ENCODE measurements around the gene BNIP2. TPM values are rescaled to one million over a fixed set of nuclear protein-coding genes. Genes with fewer than 3 reads are reported as not detected.
"Not testable (repeated sequence)": the region's sequence is repeated elsewhere in the genome, so short reads cannot be mapped to it uniquely, and the experiment has no call there.

The BNIP2 gene
- total RNA-seq (2014; rRNA removed; shearing (Covaris generic)): 141 and 154 TPM in 2 replicates
- 157 and 202 TPM in 2 replicates for polyA plus RNA-seq (2015; cell fraction: cytosol; rRNA removed)
- 90.2 and 130 TPM in 2 replicates for polyA plus RNA-seq (2015; cell fraction: nucleus; rRNA removed)

GRCh38 chr15:59688782-59689625, at the start of gene BNIP2:
Gene BNIP2 (minus strand): TSS chr15:59689320. CDS start chr15:59682457, 6,863 bp downstream.
- in situ Hi-C loops (cut with HindIII; ENCODE audit: low pct_unique_long_range_greater_than_20kb, low sequenced_read_pairs): no loop called here
- peak; percentile 98 for DNase-seq (ENCODE audit: low read depth, low spot score)

GRCh38 chr15:59738676-59739075, 49.6 kb upstream of the BNIP2 start:
- DNase-seq (ENCODE audit: low read depth, low spot score): no peak
- in situ Hi-C loops (cut with HindIII; ENCODE audit: low pct_unique_long_range_greater_than_20kb, low sequenced_read_pairs): no loop called here

GRCh38 chr15:59736181-59736580, 47.1 kb upstream of the BNIP2 start:
- no peak for DNase-seq (ENCODE audit: low read depth, low spot score)

GRCh38 chr15:59725151-59725486, 36.0 kb upstream of the BNIP2 start:
- in situ Hi-C loops (cut with HindIII; ENCODE audit: low pct_unique_long_range_greater_than_20kb, low sequenced_read_pairs): no loop called here

More at GRCh38 chr15:59736181-59736580, 47.1 kb upstream of the BNIP2 start:
- in situ Hi-C loops (cut with HindIII; ENCODE audit: low pct_unique_long_range_greater_than_20kb, low sequenced_read_pairs): no loop called here

GRCh38 chr15:59723687-59724346, 34.7 kb upstream of the BNIP2 start:
- no peak for DNase-seq (ENCODE audit: low read depth, low spot score)
- in situ Hi-C loops (cut with HindIII; ENCODE audit: low pct_unique_long_range_greater_than_20kb, low sequenced_read_pairs): no loop called here

More at GRCh38 chr15:59725151-59725486, 36.0 kb upstream of the BNIP2 start:
- DNase-seq (ENCODE audit: low read depth, low spot score): no peak

GRCh38 chr15:59722476-59722875, 33.4 kb upstream of the BNIP2 start:
- in situ Hi-C loops (cut with HindIII; ENCODE audit: low pct_unique_long_range_greater_than_20kb, low sequenced_read_pairs): no loop called here
- DNase-seq (ENCODE audit: low read depth, low spot score): no peak

GRCh38 chr15:59722037-59722436, 32.9 kb upstream of the BNIP2 start:
- in situ Hi-C loops (cut with HindIII; ENCODE audit: low pct_unique_long_range_greater_than_20kb, low sequenced_read_pairs): no loop called here
- DNase-seq (ENCODE audit: low read depth, low spot score): no peak

- in situ Hi-C loops (cut with HindIII; ENCODE audit: low pct_unique_long_range_greater_than_20kb, low sequenced_read_pairs): no loop called here
- peak; percentile 46 for DNase-seq (ENCODE audit: low read depth, low spot score)
These were observed 32.3 kb upstream of the BNIP2 start for GRCh38 chr15:59721411-59721810.

GRCh38 chr15:59713177-59713576, 24.1 kb upstream of the BNIP2 start:
- DNase-seq (ENCODE audit: low read depth, low spot score): no peak
- in situ Hi-C loops (cut with HindIII; ENCODE audit: low pct_unique_long_range_greater_than_20kb, low sequenced_read_pairs): no loop called here

- DNase-seq (ENCODE audit: low read depth, low spot score): no peak
- in situ Hi-C loops (cut with HindIII; ENCODE audit: low pct_unique_long_range_greater_than_20kb, low sequenced_read_pairs): no loop called here
These were observed 22.5 kb upstream of the BNIP2 start for GRCh38 chr15:59711451-59712243.

GRCh38 chr15:59707619-59708018, 18.5 kb upstream of the BNIP2 start:
- in situ Hi-C loops (cut with HindIII; ENCODE audit: low pct_unique_long_range_greater_than_20kb, low sequenced_read_pairs): no loop called here
- DNase-seq (ENCODE audit: low read depth, low spot score): no peak

GRCh38 chr15:59703979-59704796, 15.1 kb upstream of the BNIP2 start:
- DNase-seq (ENCODE audit: low read depth, low spot score): no peak
- in situ Hi-C loops (cut with HindIII; ENCODE audit: low pct_unique_long_range_greater_than_20kb, low sequenced_read_pairs): no loop called here

GRCh38 chr15:59702351-59702750, 13.2 kb upstream of the BNIP2 start:
- no peak for DNase-seq (ENCODE audit: low read depth, low spot score)
- in situ Hi-C loops (cut with HindIII; ENCODE audit: low pct_unique_long_range_greater_than_20kb, low sequenced_read_pairs): no loop called here

- in situ Hi-C loops (cut with HindIII; ENCODE audit: low pct_unique_long_range_greater_than_20kb, low sequenced_read_pairs): no loop called here
- peak; percentile 34 for DNase-seq (ENCODE audit: low read depth, low spot score)
These were observed 12.8 kb upstream of the BNIP2 start for GRCh38 chr15:59701880-59702279.

- DNase-seq (ENCODE audit: low read depth, low spot score): no peak
- in situ Hi-C loops (cut with HindIII; ENCODE audit: low pct_unique_long_range_greater_than_20kb, low sequenced_read_pairs): no loop called here
These were observed 10.8 kb upstream of the BNIP2 start for GRCh38 chr15:59699810-59700431.

GRCh38 chr15:59698065-59698464, 8.9 kb upstream of the BNIP2 start:
- in situ Hi-C loops (cut with HindIII; ENCODE audit: low pct_unique_long_range_greater_than_20kb, low sequenced_read_pairs); DNase-seq (ENCODE audit: low read depth, low spot score): not testable (repeated sequence)

GRCh38 chr15:59696332-59696731, 7.2 kb upstream of the BNIP2 start:
- peak; percentile 32 for DNase-seq (ENCODE audit: low read depth, low spot score)
- in situ Hi-C loops (cut with HindIII; ENCODE audit: low pct_unique_long_range_greater_than_20kb, low sequenced_read_pairs): no loop called here

Data from SK-MEL-5 (cell line).